ENCODE measurements around the gene SCAPER. TPM values are rescaled to one million over a fixed set of nuclear protein-coding genes. Genes with fewer than 3 reads are reported as not detected.
"Not testable (repeated sequence)": the region's sequence is repeated elsewhere in the genome, so short reads cannot be mapped to it uniquely, and the experiment has no call there.

The SCAPER gene
- total RNA-seq, 1 experiment from 2014 or later: 14.7 TPM

GRCh38 chr15:76901965-76902364 lies 3.2 kb downstream of the SCAPER start:
- BruUV-seq (replicated peaks): no TSS peak
- Histone ChIP-seq H3K27me3 (ENCODE audit: insufficient read depth, low read length) (no peaks in the 10 kb centered on the region), H3K4me2 (ENCODE audit: low read length) (no peak overlapping the region), H3K36me3 (ENCODE audit: control insufficient read depth in 1 of 2, insufficient read depth in 2 of 2, low read length in 2 of 2) (no peaks in the 10 kb centered on the region), H3K4me3 (replicated peaks in 1 of 2; ENCODE audit: low read depth in 1 of 2, low read length in 2 of 2) (no peak overlapping the region), H3K4me1 (ENCODE audit: control insufficient read depth in 1 of 2, insufficient read depth in 2 of 2, low read length in 2 of 2) (peaks cover 9 to 23% of the 10 kb centered on the region in 2 experiments), H3K79me2 (ENCODE audit: insufficient read depth, low read length) (no peaks in the 10 kb centered on the region), H3K27ac (ENCODE audit: low read depth, low read length) (no peak overlapping the region), H3K9me3 (ENCODE audit: control insufficient read depth in 1 of 2, insufficient read depth in 1 of 2, low read depth in 1 of 2, low read length in 2 of 2) (no peaks in the 10 kb centered on the region), H3K9ac (ENCODE audit: low read length) (no peak overlapping the region), H3K9me2 (ENCODE audit: insufficient read depth) (no peaks in the 10 kb centered on the region), H2AFZ (ENCODE audit: low read depth, low read length, poor library complexity, severe bottlenecking) (no peak overlapping the region), H4K20me1 (ENCODE audit: insufficient read depth) (no peaks in the 10 kb centered on the region)
- DNase-seq (ENCODE audit: low read depth, low spot score) (no peak), ATAC-seq (no peak)
- intact Hi-C loops (cut with micrococcal nuclease): no loop called here
- POLR2A ChIA-PET: no interaction called here
- CTCF ChIA-PET: no interaction called here
- RAD21 ChIA-PET (ENCODE audit: low non-redundant PET in 1 of 2, low total read pairs in 2 of 2, uncharacterized antibody in 2 of 2, unreplicated experiment in 2 of 2): no interaction called here
- no peak for TF ChIP-seq JUND (IDR thresholded peaks at IDR 0.05)
- TF ChIP-seq, protein P1, sequence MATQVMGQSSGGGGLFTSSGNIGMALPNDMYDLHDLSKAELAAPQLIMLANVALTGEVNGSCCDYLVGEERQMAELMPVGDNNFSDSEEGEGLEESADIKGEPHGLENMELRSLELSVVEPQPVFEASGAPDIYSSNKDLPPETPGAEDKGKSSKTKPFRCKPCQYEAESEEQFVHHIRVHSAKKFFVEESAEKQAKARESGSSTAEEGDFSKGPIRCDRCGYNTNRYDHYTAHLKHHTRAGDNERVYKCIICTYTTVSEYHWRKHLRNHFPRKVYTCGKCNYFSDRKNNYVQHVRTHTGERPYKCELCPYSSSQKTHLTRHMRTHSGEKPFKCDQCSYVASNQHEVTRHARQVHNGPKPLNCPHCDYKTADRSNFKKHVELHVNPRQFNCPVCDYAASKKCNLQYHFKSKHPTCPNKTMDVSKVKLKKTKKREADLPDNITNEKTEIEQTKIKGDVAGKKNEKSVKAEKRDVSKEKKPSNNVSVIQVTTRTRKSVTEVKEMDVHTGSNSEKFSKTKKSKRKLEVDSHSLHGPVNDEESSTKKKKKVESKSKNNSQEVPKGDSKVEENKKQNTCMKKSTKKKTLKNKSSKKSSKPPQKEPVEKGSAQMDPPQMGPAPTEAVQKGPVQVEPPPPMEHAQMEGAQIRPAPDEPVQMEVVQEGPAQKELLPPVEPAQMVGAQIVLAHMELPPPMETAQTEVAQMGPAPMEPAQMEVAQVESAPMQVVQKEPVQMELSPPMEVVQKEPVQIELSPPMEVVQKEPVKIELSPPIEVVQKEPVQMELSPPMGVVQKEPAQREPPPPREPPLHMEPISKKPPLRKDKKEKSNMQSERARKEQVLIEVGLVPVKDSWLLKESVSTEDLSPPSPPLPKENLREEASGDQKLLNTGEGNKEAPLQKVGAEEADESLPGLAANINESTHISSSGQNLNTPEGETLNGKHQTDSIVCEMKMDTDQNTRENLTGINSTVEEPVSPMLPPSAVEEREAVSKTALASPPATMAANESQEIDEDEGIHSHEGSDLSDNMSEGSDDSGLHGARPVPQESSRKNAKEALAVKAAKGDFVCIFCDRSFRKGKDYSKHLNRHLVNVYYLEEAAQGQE (IDR thresholded peaks at IDR 0.05; ENCODE audit: low read depth): no peak
- TF ChIP-seq SRF (IDR thresholded peaks at IDR 0.05; ENCODE audit: low read depth): no peak
- TF ChIP-seq ZFX (IDR thresholded peaks at IDR 0.05): no peak
- no peak for TF ChIP-seq POLR2A (IDR thresholded peaks at IDR 0.05; ENCODE audit: borderline replicate concordance, extremely low read depth, insufficient read depth, insufficient read length)
- TF ChIP-seq EGR1 (IDR thresholded peaks at IDR 0.05; ENCODE audit: low read depth): no peak
- no peak for TF ChIP-seq RAD21 (IDR thresholded peaks at IDR 0.05; ENCODE audit: low read depth)
- TF ChIP-seq ZBTB33 (IDR thresholded peaks at IDR 0.05; ENCODE audit: extremely low read depth, insufficient replicate concordance, low read length): no peak
- TF ChIP-seq SIN3A (IDR thresholded peaks at IDR 0.05; ENCODE audit: low read depth): no peak
- no peak for TF ChIP-seq POLR2AphosphoS5 (IDR thresholded peaks at IDR 0.05; ENCODE audit: low read depth, low read length)
- TF ChIP-seq ELF1 (IDR thresholded peaks at IDR 0.05; ENCODE audit: borderline replicate concordance, low read depth): no peak
- TF ChIP-seq ZNF274 (IDR thresholded peaks at IDR 0.05; ENCODE audit: low read depth, low read length): no peak

DNA sequence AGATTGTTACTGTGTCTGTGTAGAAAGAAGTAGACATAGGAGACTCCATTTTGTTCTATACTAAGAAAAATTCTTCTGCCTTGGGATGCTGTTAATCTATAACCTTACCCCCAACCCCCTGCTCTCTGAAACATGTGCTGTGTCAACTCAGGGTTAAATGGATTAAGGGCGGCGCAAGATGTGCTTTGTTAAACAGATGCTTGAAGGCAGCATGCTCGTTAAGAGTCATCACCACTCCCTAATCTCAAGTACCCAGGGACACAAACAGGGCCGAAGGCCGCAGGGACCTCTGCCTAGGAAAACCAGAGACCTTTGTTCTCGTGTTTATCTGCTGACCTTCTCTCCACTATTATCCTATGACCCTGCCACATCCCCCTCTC lies 5.2 kb downstream of the SCAPER start:
- H3K79me2 ChIP-seq (ENCODE audit: insufficient read depth, low read length); H3K4me2 ChIP-seq (ENCODE audit: low read length); DNase-seq (ENCODE audit: low read depth, low spot score); H3K36me3 ChIP-seq (ENCODE audit: control insufficient read depth in 1 of 2, insufficient read depth in 2 of 2, low read length in 2 of 2); intact Hi-C loops (cut with micrococcal nuclease); H3K4me3 ChIP-seq (replicated peaks in 1 of 2; ENCODE audit: low read depth in 1 of 2, low read length in 2 of 2); POLR2A ChIA-PET; CTCF ChIA-PET; ATAC-seq; RAD21 ChIA-PET (ENCODE audit: low non-redundant PET in 1 of 2, low total read pairs in 2 of 2, uncharacterized antibody in 2 of 2, unreplicated experiment in 2 of 2); BruUV-seq (replicated peaks); H4K20me1 ChIP-seq (ENCODE audit: insufficient read depth); H2AFZ ChIP-seq (ENCODE audit: low read depth, low read length, poor library complexity, severe bottlenecking); H3K27ac ChIP-seq (ENCODE audit: low read depth, low read length); H3K9ac ChIP-seq (ENCODE audit: low read length); H3K9me3 ChIP-seq (ENCODE audit: control insufficient read depth in 1 of 2, insufficient read depth in 1 of 2, low read depth in 1 of 2, low read length in 2 of 2); H3K27me3 ChIP-seq (ENCODE audit: insufficient read depth, low read length); H3K9me2 ChIP-seq (ENCODE audit: insufficient read depth): not testable (repeated sequence)
- peaks cover 3 to 15% of the 10 kb centered on the region in 2 experiments; a peak in 2 of 4 replicates for H3K4me1 ChIP-seq (ENCODE audit: control insufficient read depth in 1 of 2, insufficient read depth in 2 of 2, low read length in 2 of 2)

Data from HCT116 (cell line).